HepG2 (cell line): Measurements from ENCODE around the gene MACROH2A1. TPM values are rescaled to one million over a fixed set of nuclear protein-coding genes. Genes with fewer than 3 reads are reported as not detected.

ENCODE experiments used
- ATAC-seq: fragments of 200-7000 bp; cut with Tn5 transposase; 3 replicates; pipeline ENCODE4 v1.9.1; 2020; ENCODE audit warnings: mild to moderate bottlenecking, moderate library complexity
- BruUV-seq: library from RNA; stranded (reverse); fragments of 400-500 nt; replicated peaks from 2 replicates; lab custom pipeline; 2021; lab: Mats Ljungman, UMichigan
- CTCF ChIA-PET: fragments of 300-600 bp; formaldehyde crosslinking; extraction: SDS; loops from one replicate; lab custom pipeline; 2021; ENCODE audit warnings: low total read pairs, inconsistent platforms, low intra/inter-chr PET ratio; lab: Yijun Ruan, JAX
- POLR2A ChIA-PET: fragments of 350-600 bp; sonication (Branson Sonifier 250); formaldehyde crosslinking; loops from one replicate; lab custom pipeline; 2020; ENCODE audit warnings: antibody characterized with exemption, inconsistent platforms; lab: Yijun Ruan, JAX
- DNase-seq: peaks from one replicate; pipeline ENCODE4 v3.0.0-alpha.2; 2015; ENCODE audit warnings: low spot score
- FAIRE-seq: peaks from 3 replicates; lab custom pipeline; 2011; peaks lifted over from hg19 to GRCh38; lab: Jason Lieb, UNC
- H2AFZ ChIP-seq: one replicate; pipeline ENCODE4 v1.6.1; 2011; ENCODE audit warnings: low read length, inconsistent platforms
- H3K27ac ChIP-seq: fragments of 300-600 bp; 3 replicates; pipeline ENCODE4 v1.8.0; 2011; ENCODE audit warnings: mixed run types, mild to moderate bottlenecking, mixed read lengths, low read length, inconsistent platforms; ENCODE audit not compliant: insufficient read depth; ENCODE audit errors: extremely low read length
- H3K27me3 ChIP-seq, 2 experiments: fragments of 200-600 bp in 1 of 2; 2 replicates in 1 of 2; 3 replicates in 1 of 2; pipeline versions ENCODE4 v1.6.0 to v1.8.0; 2011; ENCODE audit warnings: low read length in 2 of 2, mild to moderate bottlenecking in 2 of 2, moderate library complexity in 2 of 2, inconsistent platforms in 1 of 2; ENCODE audit not compliant: insufficient read depth in 2 of 2, control insufficient read depth in 1 of 2
- H3K36me3 ChIP-seq, 2 experiments: fragments of 200-600 bp in 1 of 2; replicated peaks in 1 of 2; 2 replicates in 1 of 2; 3 replicates in 1 of 2; pipeline versions ENCODE4 v1.5.1 to v1.8.0; 2011; ENCODE audit warnings: low read length in 2 of 2, inconsistent platforms in 1 of 2; ENCODE audit not compliant: insufficient read depth in 2 of 2, control insufficient read depth in 1 of 2
- H3K4me1 ChIP-seq: 2 replicates; pipeline ENCODE4 v1.5.1; 2012; ENCODE audit warnings: low read length, inconsistent platforms; ENCODE audit not compliant: insufficient read depth
- H3K4me2 ChIP-seq: 2 replicates; pipeline ENCODE4 v1.6.0; 2011; ENCODE audit warnings: low read depth, low read length, inconsistent platforms
- H3K4me3 ChIP-seq, 3 experiments: fragments of 200-600 bp in 1 of 3; sonication (generic), shearing (Covaris generic) in 1 of 3; replicated peaks in 1 of 3; 2 replicates each; pipeline ENCODE4 v1.5.1; 2011 to 2016; ENCODE audit warnings: low read length in 3 of 3, inconsistent platforms in 2 of 3, low read depth in 2 of 3, mild to moderate bottlenecking in 2 of 3, control low read depth in 1 of 3, mixed read lengths in 1 of 3; ENCODE audit not compliant: insufficient read depth in 1 of 3
- H3K79me2 ChIP-seq: one replicate; pipeline ENCODE4 v1.6.1; 2011; ENCODE audit warnings: low read length, inconsistent platforms; ENCODE audit not compliant: insufficient read depth
- H3K9ac ChIP-seq: 2 replicates; pipeline ENCODE4 v1.6.0; 2011; ENCODE audit warnings: mild to moderate bottlenecking, low read depth, low read length, inconsistent platforms; ENCODE audit not compliant: insufficient read depth
- H3K9me3 ChIP-seq: 2 replicates; pipeline ENCODE4 v1.5.1; 2012; ENCODE audit warnings: mild to moderate bottlenecking, low read length
- H4K20me1 ChIP-seq: 2 replicates; pipeline ENCODE4 v1.6.0; 2011; ENCODE audit warnings: inconsistent platforms, mild to moderate bottlenecking, low read length, moderate library complexity; ENCODE audit not compliant: insufficient read depth
- HMGA1 ChIP-seq: sonication (generic); formaldehyde crosslinking; conservative IDR thresholded peaks from 2 replicates; pipeline ENCODE4 v1.4.0; 2020; ENCODE audit warnings: missing genetic modification reagents
- HNF4A ChIP-seq: sonication (generic); formaldehyde crosslinking; IDR thresholded peaks from 2 replicates; pipeline ENCODE4 v1.4.0; 2020; ENCODE audit warnings: missing genetic modification reagents
- TRIM24 ChIP-seq: sonication (generic); formaldehyde crosslinking; IDR thresholded peaks from 2 replicates; pipeline ENCODE4 v1.8.0; 2022; ENCODE audit warnings: mild to moderate bottlenecking, missing genetic modification reagents
- ZNF501 ChIP-seq: sonication (generic); formaldehyde crosslinking; IDR thresholded peaks from 2 replicates; pipeline ENCODE4 v1.5.1; 2020; ENCODE audit warnings: mild to moderate bottlenecking, moderate library complexity, missing genetic modification reagents
- ZNF674 ChIP-seq: sonication (generic); formaldehyde crosslinking; IDR thresholded peaks from 2 replicates; pipeline ENCODE4 v1.5.0; 2020; ENCODE audit warnings: low read depth, mild to moderate bottlenecking, missing genetic modification reagents
- ZNF768 ChIP-seq: sonication (generic); formaldehyde crosslinking; IDR thresholded peaks from 2 replicates; pipeline ENCODE4 v1.4.0; 2020; ENCODE audit warnings: missing genetic modification reagents
- ZSCAN25 ChIP-seq: sonication (generic); formaldehyde crosslinking; IDR thresholded peaks from 2 replicates; pipeline ENCODE4 v1.8.0; 2022; ENCODE audit warnings: mild to moderate bottlenecking, missing genetic modification reagents
- WGBS: methylation state at CpG from one replicate; pipeline ENCODE4 v1.1.6; 2017; ENCODE audit warnings: low lambda C conversion rate; 5-methylcytosine and 5-hydroxymethylcytosine counted together
- in situ Hi-C: cut with HindIII; loops from 2 replicates; pipeline ENCODE4 v1.10.0; 2017; ENCODE audit warnings: low pct_unique_long_range_greater_than_20kb; ENCODE audit not compliant: extremely low pct_ligation_motif_present
- intact Hi-C: fragments of 100-400 bp; cut with micrococcal nuclease; formaldehyde crosslinking; loops from one replicate; pipeline ENCODE4 v1.10.0; 2022; ENCODE audit not compliant: unreplicated experiment
- polyA plus RNA-seq, 8 experiments: library from polyadenylated mRNA; depleted of rRNA in 3 of 8; stranded (reverse) in 7 of 8; unstranded in 1 of 8; fragments of >200 nt; fragmentation: Illumina TruSeq in 4 of 8; extraction: Trizol in 4 of 8; gene quantifications; 2 replicates each; pipeline versions ENCODE4 v1.2.1 to v1.2.3, GENCODE V29; 2011 to 2016; ENCODE audit warnings: low read depth in 4 of 8, missing spikeins in 1 of 8, mixed read lengths in 1 of 8; ENCODE audit not compliant: insufficient read depth in 1 of 8
- total RNA-seq, 5 experiments: library from RNA; depleted of rRNA; stranded (reverse); fragments of >200 nt; fragmentation: Illumina TruSeq; extraction: Trizol; gene quantifications; 2 replicates each; pipeline ENCODE4 v1.2.3, GENCODE V29; 2016; ENCODE audit warnings: low read depth in 1 of 5
- TF ChIP-seq, protein P1 (sequence below): fragments of 450-650 bp; IDR thresholded peaks from 2 replicates; pipeline ENCODE4 v1.6.1; 2016
- TF ChIP-seq, protein P2 (sequence below): sonication (generic); formaldehyde crosslinking; IDR thresholded peaks from 2 replicates; pipeline ENCODE4 v1.4.0; 2020; ENCODE audit warnings: mild to moderate bottlenecking, missing genetic modification reagents

MACROH2A1 gene
- total and polyA plus RNA-seq, 2 of the 13 experiments (the other 11 are each of a cell fraction or from before 2014, with no cell fraction given), result 69.1 to 158 TPM

DNA sequence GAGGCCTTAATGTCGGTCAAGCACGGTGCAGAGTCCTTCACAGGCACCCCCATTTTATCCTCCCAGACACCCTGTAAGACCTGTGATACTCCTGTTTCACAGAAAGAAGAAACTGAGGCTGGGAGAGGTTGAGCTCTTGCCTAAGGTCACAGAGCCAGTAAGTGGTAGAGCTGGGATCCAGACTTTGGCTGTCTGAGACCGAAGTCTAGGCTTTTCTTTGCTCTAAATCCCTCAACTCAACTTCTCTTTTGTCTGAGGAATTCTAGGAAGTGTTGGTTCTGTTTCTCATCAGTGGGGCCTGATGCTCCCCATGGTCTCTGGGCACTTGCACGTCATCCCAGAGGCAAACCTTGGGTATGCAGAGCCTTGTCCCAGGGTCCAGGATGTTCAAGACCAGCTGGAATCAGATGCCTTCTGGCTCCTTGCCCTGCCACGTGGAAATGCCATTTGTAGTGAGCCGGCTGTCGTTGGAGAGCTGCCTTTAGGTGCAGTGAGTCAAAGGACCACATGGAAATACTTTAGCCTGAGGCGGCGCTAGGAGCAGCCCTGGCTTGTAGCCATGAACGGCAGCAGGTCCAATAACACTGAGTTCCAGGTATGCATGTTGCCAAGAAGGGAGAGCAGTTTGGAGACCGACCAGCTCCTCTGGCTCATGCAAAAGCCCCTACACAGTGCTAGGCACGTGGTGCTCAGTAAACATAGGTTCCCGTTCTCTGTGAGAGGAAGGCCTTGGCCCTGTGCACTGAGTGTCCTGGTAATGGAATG is 38.9 kb upstream of the MACROH2A1 start (continued):
- TF ChIP-seq, protein P1, sequence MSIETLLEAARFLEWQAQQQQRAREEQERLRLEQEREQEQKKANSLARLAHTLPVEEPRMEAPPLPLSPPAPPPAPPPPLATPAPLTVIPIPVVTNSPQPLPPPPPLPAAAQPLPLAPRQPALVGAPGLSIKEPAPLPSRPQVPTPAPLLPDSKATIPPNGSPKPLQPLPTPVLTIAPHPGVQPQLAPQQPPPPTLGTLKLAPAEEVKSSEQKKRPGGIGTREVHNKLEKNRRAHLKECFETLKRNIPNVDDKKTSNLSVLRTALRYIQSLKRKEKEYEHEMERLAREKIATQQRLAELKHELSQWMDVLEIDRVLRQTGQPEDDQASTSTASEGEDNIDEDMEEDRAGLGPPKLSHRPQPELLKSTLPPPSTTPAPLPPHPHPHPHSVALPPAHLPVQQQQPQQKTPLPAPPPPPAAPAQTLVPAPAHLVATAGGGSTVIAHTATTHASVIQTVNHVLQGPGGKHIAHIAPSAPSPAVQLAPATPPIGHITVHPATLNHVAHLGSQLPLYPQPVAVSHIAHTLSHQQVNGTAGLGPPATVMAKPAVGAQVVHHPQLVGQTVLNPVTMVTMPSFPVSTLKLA, result peak; percentile 88

DNA sequence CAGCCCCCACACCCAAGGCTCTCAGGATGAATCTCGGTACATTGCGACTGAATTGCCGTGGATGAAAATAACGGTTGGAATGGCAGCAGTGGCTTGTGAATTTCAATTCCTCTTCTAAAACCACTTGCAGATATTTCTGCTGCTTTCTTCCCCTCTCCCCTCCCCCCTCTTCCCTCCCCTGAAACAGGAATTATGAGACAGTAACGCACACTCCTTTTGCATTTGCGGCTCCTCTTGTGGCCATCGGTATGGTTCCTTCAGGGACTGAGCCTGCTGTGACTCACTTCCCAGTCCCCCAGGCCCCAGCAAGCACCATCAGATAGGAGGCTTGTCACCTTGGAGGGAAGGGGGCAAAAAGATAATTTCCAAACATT is 38.4 kb upstream of the MACROH2A1 start:
- no peak overlapping the region for H3K27ac ChIP-seq
- no peak for TF ChIP-seq ZNF768 (CRISPR knock-in tag)
- TF ChIP-seq, protein P2, sequence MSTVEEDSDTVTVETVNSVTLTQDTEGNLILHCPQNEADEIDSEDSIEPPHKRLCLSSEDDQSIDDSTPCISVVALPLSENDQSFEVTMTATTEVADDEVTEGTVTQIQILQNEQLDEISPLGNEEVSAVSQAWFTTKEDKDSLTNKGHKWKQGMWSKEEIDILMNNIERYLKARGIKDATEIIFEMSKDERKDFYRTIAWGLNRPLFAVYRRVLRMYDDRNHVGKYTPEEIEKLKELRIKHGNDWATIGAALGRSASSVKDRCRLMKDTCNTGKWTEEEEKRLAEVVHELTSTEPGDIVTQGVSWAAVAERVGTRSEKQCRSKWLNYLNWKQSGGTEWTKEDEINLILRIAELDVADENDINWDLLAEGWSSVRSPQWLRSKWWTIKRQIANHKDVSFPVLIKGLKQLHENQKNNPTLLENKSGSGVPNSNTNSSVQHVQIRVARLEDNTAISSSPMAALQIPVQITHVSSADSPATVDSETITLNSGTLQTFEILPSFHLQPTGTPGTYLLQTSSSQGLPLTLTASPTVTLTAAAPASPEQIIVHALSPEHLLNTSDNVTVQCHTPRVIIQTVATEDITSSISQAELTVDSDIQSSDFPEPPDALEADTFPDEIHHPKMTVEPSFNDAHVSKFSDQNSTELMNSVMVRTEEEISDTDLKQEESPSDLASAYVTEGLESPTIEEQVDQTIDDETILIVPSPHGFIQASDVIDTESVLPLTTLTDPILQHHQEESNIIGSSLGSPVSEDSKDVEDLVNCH (CRISPR knock-in tag), result no peak
- TF ChIP-seq HMGA1, result no peak
- no peak for TF ChIP-seq ZNF674
- no peak for TF ChIP-seq ZNF501
- no peak for TF ChIP-seq ZSCAN25 (CRISPR knock-in tag)
- TF ChIP-seq TRIM24 (CRISPR knock-in tag), result no peak
- TF ChIP-seq HNF4A (CRISPR knock-in tag), result no peak
- H3K4me2 ChIP-seq, result no peak overlapping the region
- no peak overlapping the region for H3K4me3 ChIP-seq
- no peaks in the 10 kb centered on the region for H3K9me3 ChIP-seq
- H3K4me1 ChIP-seq, result peaks cover 51% of the 10 kb centered on the region
- no TSS peak for BruUV-seq
- DNase-seq (no peak), FAIRE-seq (no peak), ATAC-seq (no peak)
- in situ Hi-C loops (no loop called here), intact Hi-C loops (loop anchor here (10.0 kb wide), 1 partner anchor 113 kb away; no protein-coding TSS in a partner anchor)
- H4K20me1 ChIP-seq, result no peaks in the 10 kb centered on the region
- WGBS, result 82% methylated on average over 7 of the region's 7 CpGs
- H3K79me2 ChIP-seq, result no peaks in the 10 kb centered on the region
- peaks cover 3 to 27% of the 10 kb centered on the region in 2 experiments; a peak in 4 of 5 replicates for H3K27me3 ChIP-seq
- H2AFZ ChIP-seq, result no peak overlapping the region
- no peaks in the 10 kb centered on the region for H3K36me3 ChIP-seq
- POLR2A ChIA-PET, result no interaction called here
- CTCF ChIA-PET, result no interaction called here
- H3K9ac ChIP-seq, result no peak overlapping the region
